H1 (cell line): ENCODE data around the gene HHIP.

Source experiments
- EP300 ChIP-seq, 2 experiments: IDR thresholded peaks; 1 replicate in 1 of 2; 2 replicates in 1 of 2; pipeline ENCODE4 v1.6.1; 2011 to 2012; ENCODE audit warnings: low read depth in 2 of 2, low read length in 2 of 2, mild to moderate bottlenecking in 2 of 2, borderline replicate concordance in 1 of 2, inconsistent platforms in 1 of 2, moderate library complexity in 1 of 2
- EZH2 ChIP-seq: fragments of 200-600 bp; sonication (generic); IDR thresholded peaks from 2 replicates; pipeline ENCODE4 v1.7.1; 2012; ENCODE audit warnings: low read depth, mild to moderate bottlenecking, moderate library complexity, low read length, inconsistent platforms; ENCODE audit not compliant: severe bottlenecking
- MAFK ChIP-seq: IDR thresholded peaks from 2 replicates; pipeline ENCODE4 v1.6.1; 2012; ENCODE audit warnings: low read depth, mild to moderate bottlenecking, improper control_type of control experiment, low read length
- RAD21 ChIP-seq, 2 experiments: IDR thresholded peaks in 1 of 2; conservative IDR thresholded peaks in 1 of 2; 2 replicates each; pipeline ENCODE4 v1.6.1; 2011; ENCODE audit warnings: low read depth in 2 of 2, low read length in 2 of 2, improper control_type of control experiment in 1 of 2, inconsistent platforms in 1 of 2, mild to moderate bottlenecking in 1 of 2, moderate library complexity in 1 of 2
- RBBP5 ChIP-seq: IDR thresholded peaks from 2 replicates; pipeline ENCODE4 v1.7.1; 2012; ENCODE audit warnings: low read depth, mild to moderate bottlenecking, inconsistent platforms, low read length, moderate library complexity, borderline replicate concordance
- SIX5 ChIP-seq: IDR thresholded peaks from 2 replicates; pipeline ENCODE4 v1.6.1; 2011; ENCODE audit warnings: mild to moderate bottlenecking, low read depth, low read length
- TBP ChIP-seq: IDR thresholded peaks from 2 replicates; pipeline ENCODE4 v1.6.1; 2011; ENCODE audit warnings: low read depth, low read length, improper control_type of control experiment
- TF ChIP-seq, protein P1 (sequence below): IDR thresholded peaks from 2 replicates; pipeline ENCODE4 v1.6.1; 2011; ENCODE audit warnings: low read depth, mild to moderate bottlenecking, low read length; ENCODE audit not compliant: insufficient read depth
- TF ChIP-seq, protein P2 (sequence below), 3 experiments: IDR thresholded peaks; 1 replicate in 2 of 3; 2 replicates in 1 of 3; pipeline versions ENCODE4 v1.5.1 to v1.6.1; 2011; ENCODE audit warnings: low read length in 3 of 3, mild to moderate bottlenecking in 3 of 3, inconsistent platforms in 2 of 3, low read depth in 1 of 3, moderate library complexity in 1 of 3; ENCODE audit not compliant: insufficient read depth in 1 of 3; ENCODE audit errors: control extremely low read depth in 1 of 3

DNA sequence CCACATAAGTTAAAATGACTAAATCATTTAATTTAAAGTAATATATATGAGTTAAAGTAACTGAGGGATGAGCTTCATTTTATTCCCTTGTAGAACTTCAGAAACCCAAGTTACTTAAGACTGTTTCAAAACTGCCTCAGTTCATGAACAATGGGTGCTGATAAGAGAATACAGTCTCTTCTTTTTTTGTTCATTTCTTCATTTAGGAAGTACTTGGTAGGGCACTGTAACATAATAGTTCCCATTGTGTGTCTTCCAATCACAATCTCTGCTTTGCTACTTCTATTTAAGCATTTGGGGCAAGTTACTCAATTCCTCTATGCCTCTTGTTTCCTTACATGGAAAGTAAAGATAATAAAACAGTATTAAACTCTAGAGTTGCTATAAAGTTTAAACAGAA is 50.4 kb downstream of the HHIP start:
- TF ChIP-seq SIX5 (no peak), RBBP5 (no peak), MAFK (no peak), TBP (no peak), RAD21 (IDR thresholded peaks at IDR 0.05 in 1 of 2, conservative IDR thresholded peaks at IDR 0.05 in 1 of 2; ENCODE audit: low read depth in 2 of 2, low read length in 2 of 2) (no peak), EZH2 (no peak), EP300 (IDR thresholded peaks at IDR 0.05; ENCODE audit: borderline replicate concordance in 1 of 2, low read depth in 2 of 2, low read length in 2 of 2) (no peak)
- TF ChIP-seq, protein P1, sequence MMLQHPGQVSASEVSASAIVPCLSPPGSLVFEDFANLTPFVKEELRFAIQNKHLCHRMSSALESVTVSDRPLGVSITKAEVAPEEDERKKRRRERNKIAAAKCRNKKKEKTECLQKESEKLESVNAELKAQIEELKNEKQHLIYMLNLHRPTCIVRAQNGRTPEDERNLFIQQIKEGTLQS: no peak
- TF ChIP-seq, protein P2, sequence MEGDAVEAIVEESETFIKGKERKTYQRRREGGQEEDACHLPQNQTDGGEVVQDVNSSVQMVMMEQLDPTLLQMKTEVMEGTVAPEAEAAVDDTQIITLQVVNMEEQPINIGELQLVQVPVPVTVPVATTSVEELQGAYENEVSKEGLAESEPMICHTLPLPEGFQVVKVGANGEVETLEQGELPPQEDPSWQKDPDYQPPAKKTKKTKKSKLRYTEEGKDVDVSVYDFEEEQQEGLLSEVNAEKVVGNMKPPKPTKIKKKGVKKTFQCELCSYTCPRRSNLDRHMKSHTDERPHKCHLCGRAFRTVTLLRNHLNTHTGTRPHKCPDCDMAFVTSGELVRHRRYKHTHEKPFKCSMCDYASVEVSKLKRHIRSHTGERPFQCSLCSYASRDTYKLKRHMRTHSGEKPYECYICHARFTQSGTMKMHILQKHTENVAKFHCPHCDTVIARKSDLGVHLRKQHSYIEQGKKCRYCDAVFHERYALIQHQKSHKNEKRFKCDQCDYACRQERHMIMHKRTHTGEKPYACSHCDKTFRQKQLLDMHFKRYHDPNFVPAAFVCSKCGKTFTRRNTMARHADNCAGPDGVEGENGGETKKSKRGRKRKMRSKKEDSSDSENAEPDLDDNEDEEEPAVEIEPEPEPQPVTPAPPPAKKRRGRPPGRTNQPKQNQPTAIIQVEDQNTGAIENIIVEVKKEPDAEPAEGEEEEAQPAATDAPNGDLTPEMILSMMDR (IDR thresholded peaks at IDR 0.05; ENCODE audit: control extremely low read depth in 1 of 3, insufficient read depth in 1 of 3, low read depth in 1 of 3, low read length in 3 of 3): no peak
